ENCODE measurements around the gene KRAS.

- TF ChIP-seq, protein P1, sequence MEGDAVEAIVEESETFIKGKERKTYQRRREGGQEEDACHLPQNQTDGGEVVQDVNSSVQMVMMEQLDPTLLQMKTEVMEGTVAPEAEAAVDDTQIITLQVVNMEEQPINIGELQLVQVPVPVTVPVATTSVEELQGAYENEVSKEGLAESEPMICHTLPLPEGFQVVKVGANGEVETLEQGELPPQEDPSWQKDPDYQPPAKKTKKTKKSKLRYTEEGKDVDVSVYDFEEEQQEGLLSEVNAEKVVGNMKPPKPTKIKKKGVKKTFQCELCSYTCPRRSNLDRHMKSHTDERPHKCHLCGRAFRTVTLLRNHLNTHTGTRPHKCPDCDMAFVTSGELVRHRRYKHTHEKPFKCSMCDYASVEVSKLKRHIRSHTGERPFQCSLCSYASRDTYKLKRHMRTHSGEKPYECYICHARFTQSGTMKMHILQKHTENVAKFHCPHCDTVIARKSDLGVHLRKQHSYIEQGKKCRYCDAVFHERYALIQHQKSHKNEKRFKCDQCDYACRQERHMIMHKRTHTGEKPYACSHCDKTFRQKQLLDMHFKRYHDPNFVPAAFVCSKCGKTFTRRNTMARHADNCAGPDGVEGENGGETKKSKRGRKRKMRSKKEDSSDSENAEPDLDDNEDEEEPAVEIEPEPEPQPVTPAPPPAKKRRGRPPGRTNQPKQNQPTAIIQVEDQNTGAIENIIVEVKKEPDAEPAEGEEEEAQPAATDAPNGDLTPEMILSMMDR (IDR thresholded peaks at IDR 0.05; ENCODE audit: low read depth, low read length, poor library complexity, severe bottlenecking): no peak
- TF ChIP-seq EZH2phosphoT487 (IDR thresholded peaks at IDR 0.05; ENCODE audit: borderline replicate concordance, low read length): no peak
Observed at GRCh38 chr12:25256005-25256404, 5.3 kb upstream of the KRAS start.

All from DOHH2 (cell line).